ENCODE results near the gene MAGEB4. TPM values are rescaled to one million over a fixed set of nuclear protein-coding genes. Genes with fewer than 3 reads are reported as not detected.

The MAGEB4 gene
- polyA plus RNA-seq, 1 experiment: not detected

GRCh38 chrX:30280428-30280827 is 38.6 kb downstream of the MAGEB4 start:
- TF ChIP-seq, protein P1, sequence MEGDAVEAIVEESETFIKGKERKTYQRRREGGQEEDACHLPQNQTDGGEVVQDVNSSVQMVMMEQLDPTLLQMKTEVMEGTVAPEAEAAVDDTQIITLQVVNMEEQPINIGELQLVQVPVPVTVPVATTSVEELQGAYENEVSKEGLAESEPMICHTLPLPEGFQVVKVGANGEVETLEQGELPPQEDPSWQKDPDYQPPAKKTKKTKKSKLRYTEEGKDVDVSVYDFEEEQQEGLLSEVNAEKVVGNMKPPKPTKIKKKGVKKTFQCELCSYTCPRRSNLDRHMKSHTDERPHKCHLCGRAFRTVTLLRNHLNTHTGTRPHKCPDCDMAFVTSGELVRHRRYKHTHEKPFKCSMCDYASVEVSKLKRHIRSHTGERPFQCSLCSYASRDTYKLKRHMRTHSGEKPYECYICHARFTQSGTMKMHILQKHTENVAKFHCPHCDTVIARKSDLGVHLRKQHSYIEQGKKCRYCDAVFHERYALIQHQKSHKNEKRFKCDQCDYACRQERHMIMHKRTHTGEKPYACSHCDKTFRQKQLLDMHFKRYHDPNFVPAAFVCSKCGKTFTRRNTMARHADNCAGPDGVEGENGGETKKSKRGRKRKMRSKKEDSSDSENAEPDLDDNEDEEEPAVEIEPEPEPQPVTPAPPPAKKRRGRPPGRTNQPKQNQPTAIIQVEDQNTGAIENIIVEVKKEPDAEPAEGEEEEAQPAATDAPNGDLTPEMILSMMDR (IDR thresholded peaks at IDR 0.05; ENCODE audit: low read depth, low read length): no peak
- Histone ChIP-seq H3K27me3 (ENCODE audit: control insufficient read depth, insufficient read depth, low read length) (no peaks in the 10 kb centered on the region), H3K27ac (ENCODE audit: low read depth, low read length) (no peak overlapping the region), H3K9me3 (ENCODE audit: control insufficient read depth, insufficient read depth, low read length) (no peaks in the 10 kb centered on the region), H3K4me3 (ENCODE audit: low read depth, low read length) (no peak overlapping the region)
- no peak for DNase-seq (ENCODE audit: low read depth, low spot score)
- ChIA-PET POLR2A (no interaction called here), CTCF (no interaction called here)

DNA sequence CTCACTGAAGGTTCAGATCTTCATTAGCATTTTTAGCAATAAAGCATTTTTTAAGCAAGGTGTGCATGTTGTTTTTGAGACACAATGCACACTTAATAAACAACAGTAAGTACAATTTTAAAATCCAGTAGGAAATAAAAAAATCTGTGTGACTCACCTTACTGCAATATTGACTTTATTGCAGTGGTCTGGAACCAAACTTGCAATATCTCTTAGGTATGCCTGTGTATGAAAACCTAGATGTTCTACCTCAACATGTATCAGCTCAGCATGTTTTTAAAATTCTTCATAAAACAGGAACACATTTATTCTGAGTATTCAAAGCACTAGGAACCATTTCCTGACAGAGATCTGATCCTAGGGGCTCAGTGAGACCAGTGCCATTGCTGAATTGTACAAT is 40.7 kb downstream of the MAGEB4 start:
- no peaks in the 10 kb centered on the region for H3K27me3 ChIP-seq (ENCODE audit: control insufficient read depth, insufficient read depth, low read length)
- TF ChIP-seq, protein P1 (IDR thresholded peaks at IDR 0.05; ENCODE audit: low read depth, low read length): no peak
- no peak overlapping the region for H3K27ac ChIP-seq (ENCODE audit: low read depth, low read length)
- H3K9me3 ChIP-seq (ENCODE audit: control insufficient read depth, insufficient read depth, low read length): no peaks in the 10 kb centered on the region
- POLR2A ChIA-PET: no interaction called here
- H3K4me3 ChIP-seq (ENCODE audit: low read depth, low read length): no peak overlapping the region
- CTCF ChIA-PET: no interaction called here
- DNase-seq (ENCODE audit: low read depth, low spot score): no peak

DNA sequence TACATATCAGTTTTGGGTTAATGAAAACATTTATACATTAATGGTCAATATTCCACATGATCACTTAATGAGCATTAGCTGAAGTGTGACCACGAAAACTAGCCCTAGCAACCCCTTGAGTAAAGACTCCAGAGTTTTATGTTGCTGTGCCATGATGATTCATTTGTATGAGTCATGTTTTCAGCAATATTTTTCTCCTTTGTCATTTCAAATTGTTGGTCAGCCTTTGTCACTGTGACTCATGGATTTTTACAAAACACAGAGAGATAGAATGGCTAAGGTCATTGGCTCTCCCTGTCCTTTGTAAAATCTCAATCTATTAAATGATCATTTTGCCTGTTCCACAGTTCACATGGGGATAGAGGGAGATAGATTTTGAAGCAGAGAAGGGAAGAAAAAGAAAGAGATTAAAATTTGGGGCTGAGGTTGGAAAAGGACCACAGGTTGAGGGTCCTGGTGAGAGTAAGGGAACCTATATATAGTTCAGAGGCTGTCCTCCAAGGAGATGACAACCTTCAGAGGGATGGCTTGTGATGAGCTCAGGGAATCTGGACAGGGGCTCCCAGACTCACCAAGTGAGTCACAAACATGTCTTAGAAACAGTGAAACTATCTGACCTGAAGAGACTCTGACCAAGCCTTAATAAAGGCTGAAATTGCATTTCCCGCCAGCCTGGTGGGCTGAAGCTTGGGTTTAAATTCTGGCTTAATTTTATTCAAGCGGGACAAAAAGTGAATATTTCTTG is 41.8 kb downstream of the MAGEB4 start:
- POLR2A ChIA-PET: no interaction called here
- CTCF ChIA-PET: interaction anchor here (0.5 to 1.0 kb wide), 4 partner anchors 9 to 1697 kb away, joined by 3 read pairs; partner anchors contain the start of gene IL1RAPL1
- DNase-seq (ENCODE audit: low read depth, low spot score): peak; percentile 53
- peak overlapping the region; percentile 84 for H3K27ac ChIP-seq (ENCODE audit: low read depth, low read length)
- TF ChIP-seq, protein P1 (IDR thresholded peaks at IDR 0.05; ENCODE audit: low read depth, low read length): no peak
- no peaks in the 10 kb centered on the region for H3K27me3 ChIP-seq (ENCODE audit: control insufficient read depth, insufficient read depth, low read length)
- H3K4me3 ChIP-seq (ENCODE audit: low read depth, low read length): no peak overlapping the region
- no peaks in the 10 kb centered on the region for H3K9me3 ChIP-seq (ENCODE audit: control insufficient read depth, insufficient read depth, low read length)

Other genes starting within 250 kb of the MAGEB4 start
- not detected in 2 replicates for gene MAGEB2, start 26.4 kb upstream of the MAGEB4 start, polyA plus RNA-seq (2011; rRNA removed)
- gene MAGEB3, start 11.3 kb upstream of the MAGEB4 start, polyA plus RNA-seq (2011; rRNA removed): not detected in 2 replicates
- gene MAGEB1, start 5.1 kb downstream of the MAGEB4 start, polyA plus RNA-seq (2011; rRNA removed): not detected in 2 replicates
- gene NR0B1, start 67.4 kb downstream of the MAGEB4 start, polyA plus RNA-seq (2011; rRNA removed): 0.09 and 0.12 TPM in 2 replicates

Data from AG04450 (cell line).